ENCODE data around the gene CNRIP1. TPM values are rescaled to one million over a fixed set of nuclear protein-coding genes. Genes with fewer than 3 reads are reported as not detected.

Gene CNRIP1
- total RNA-seq, 1 donor from 2014 or later = 4.4 TPM

GRCh38 chr2:68252400-68253218 is 67.1 kb downstream of the CNRIP1 start, which contains the start of gene PPP3R1:
PPP3R1 (minus strand) TSS chr2:68252532; CDS start chr2:68252127, 405 bp downstream.
- Histone ChIP-seq H3K9me3 (ENCODE audit: insufficient read depth, low read depth, low read length) (no peaks in the 10 kb centered on the region), H3K9ac (ENCODE audit: low read length) (peak within 1 kb of the TSS; percentile 96), H2AFZ (ENCODE audit: low read depth, low read length) (peak within 1 kb of the TSS; percentile 79), H3K27ac (ENCODE audit: low read depth, low read length) (peak within 1 kb of the TSS; percentile 96), H3K4me3 (ENCODE audit: insufficient read depth, low read depth, low read length) (peak within 1 kb of the TSS; percentile 87), H3K36me3 (ENCODE audit: insufficient read depth, low read length) (no peaks in the 10 kb centered on the region), H3K4me1 (ENCODE audit: insufficient read depth, low read length) (peaks cover 13% of the 10 kb centered on the region), H3K79me2 (ENCODE audit: insufficient read depth, low read length) (peaks cover 59% of the 10 kb centered on the region), H3K27me3 (ENCODE audit: insufficient read depth, low read length) (no peaks in the 10 kb centered on the region), H4K20me1 (ENCODE audit: insufficient read depth, low read length) (peaks cover 40% of the 10 kb centered on the region), H3K4me2 (ENCODE audit: low read length) (peak within 1 kb of the TSS; percentile 97)
- DNase-seq (ENCODE audit: low read depth) (peak; percentile 89), FAIRE-seq (no peak)
- Mint-ChIP-seq H3K4me1 (ENCODE audit: low read depth, unreplicated experiment) (peaks cover 19% of the 10 kb centered on the region), H3K4me3 (ENCODE audit: unreplicated experiment) (peak within 1 kb of the TSS; percentile 97), H3K27ac (ENCODE audit: unreplicated experiment) (peak within 1 kb of the TSS; percentile 99), H3K36me3 (ENCODE audit: low read depth, unreplicated experiment) (no peaks in the 10 kb centered on the region), H3K27me3 (ENCODE audit: low read depth, unreplicated experiment) (no peaks in the 10 kb centered on the region), H3K9me3 (ENCODE audit: unreplicated experiment) (no peaks in the 10 kb centered on the region)
- TF ChIP-seq CTCF (IDR thresholded peaks at IDR 0.05; ENCODE audit: insufficient read depth, low read depth, low read length) (no peak), EZH2 (IDR thresholded peaks at IDR 0.05; ENCODE audit: insufficient read depth, low read length) (no peak)

GRCh38 chr2:68251855-68252399 is 67.8 kb downstream of the CNRIP1 start:
- Histone ChIP-seq H2AFZ (ENCODE audit: low read depth, low read length) (no peak overlapping the region), H3K9ac (ENCODE audit: low read length) (peak overlapping the region; percentile 96), H4K20me1 (ENCODE audit: insufficient read depth, low read length) (peaks cover 47% of the 10 kb centered on the region), H3K36me3 (ENCODE audit: insufficient read depth, low read length) (no peaks in the 10 kb centered on the region), H3K27ac (ENCODE audit: low read depth, low read length) (peak overlapping the region; percentile 81), H3K4me1 (ENCODE audit: insufficient read depth, low read length) (peaks cover 13% of the 10 kb centered on the region), H3K4me2 (ENCODE audit: low read length) (peak overlapping the region; percentile 82), H3K9me3 (ENCODE audit: insufficient read depth, low read depth, low read length) (no peaks in the 10 kb centered on the region), H3K79me2 (ENCODE audit: insufficient read depth, low read length) (peaks cover 66% of the 10 kb centered on the region), H3K4me3 (ENCODE audit: insufficient read depth, low read depth, low read length) (peak overlapping the region; percentile 69), H3K27me3 (ENCODE audit: insufficient read depth, low read length) (no peaks in the 10 kb centered on the region)
- FAIRE-seq (no peak), DNase-seq (ENCODE audit: low read depth) (no peak)
- H3K4me3 Mint-ChIP-seq (ENCODE audit: unreplicated experiment) = peak overlapping the region; percentile 88
- H3K4me1 Mint-ChIP-seq (ENCODE audit: low read depth, unreplicated experiment) = peaks cover 18% of the 10 kb centered on the region
- no peaks in the 10 kb centered on the region for H3K27me3 Mint-ChIP-seq (ENCODE audit: low read depth, unreplicated experiment)
- no peaks in the 10 kb centered on the region for H3K9me3 Mint-ChIP-seq (ENCODE audit: unreplicated experiment)
- TF ChIP-seq CTCF (IDR thresholded peaks at IDR 0.05; ENCODE audit: insufficient read depth, low read depth, low read length) (no peak), EZH2 (IDR thresholded peaks at IDR 0.05; ENCODE audit: insufficient read depth, low read length) (no peak)
- H3K36me3 Mint-ChIP-seq (ENCODE audit: low read depth, unreplicated experiment) = no peaks in the 10 kb centered on the region
- H3K27ac Mint-ChIP-seq (ENCODE audit: unreplicated experiment) = peak overlapping the region; percentile 77
